Putamen (tissue), 1 donor: ENCODE measurements around the gene B9D1.

Experiments used
- DNase-seq: peaks from one replicate; pipeline ENCODE4 v3.0.0-alpha.2; 2016; ENCODE audit warnings: low spot score

Gene B9D1

GRCh38 chr17:19376811-19377210, 14.3 kb upstream of the B9D1 start:
- no peak for DNase-seq

GRCh38 chr17:19375732-19376131, 13.2 kb upstream of the B9D1 start:
- no peak for DNase-seq

- DNase-seq: peak; percentile 73
Observed at GRCh38 chr17:19374136-19374535, 11.6 kb upstream of the B9D1 start.

- no peak for DNase-seq
Observed at GRCh38 chr17:19372866-19373504, 10.5 kb upstream of the B9D1 start.

GRCh38 chr17:19372439-19372838, 9.9 kb upstream of the B9D1 start:
- DNase-seq: no peak

- DNase-seq: no peak
Observed at GRCh38 chr17:19372011-19372370, 9.5 kb upstream of the B9D1 start.

GRCh38 chr17:19371259-19372010, 8.9 kb upstream of the B9D1 start:
- DNase-seq: no peak

- DNase-seq: no peak
Observed at GRCh38 chr17:19370493-19370960, 8.0 kb upstream of the B9D1 start.

GRCh38 chr17:19369846-19370492, 7.4 kb upstream of the B9D1 start:
- no peak for DNase-seq

- DNase-seq: no peak
Observed at GRCh38 chr17:19369107-19369778, 6.7 kb upstream of the B9D1 start.

- DNase-seq: no peak
Observed at GRCh38 chr17:19368229-19368628, 5.7 kb upstream of the B9D1 start.

GRCh38 chr17:19366637-19366972, 4.1 kb upstream of the B9D1 start:
- DNase-seq: no peak

GRCh38 chr17:19365833-19366636, 3.5 kb upstream of the B9D1 start:
- no peak for DNase-seq

- DNase-seq: no peak
Observed at GRCh38 chr17:19365499-19365817, 2.9 kb upstream of the B9D1 start.

GRCh38 chr17:19364699-19365498, 2.4 kb upstream of the B9D1 start:
- no peak for DNase-seq

- no peak for DNase-seq
Observed at GRCh38 chr17:19363460-19364035, 1.0 kb upstream of the B9D1 start.

- no peak for DNase-seq
Observed at GRCh38 chr17:19363114-19363438, 553 bp upstream of the B9D1 start.

GRCh38 chr17:19361944-19362276, 613 bp downstream of the B9D1 start:
- no peak for DNase-seq

- DNase-seq: no peak
Observed at GRCh38 chr17:19361326-19361725, 1.2 kb downstream of the B9D1 start.

- DNase-seq: no peak
Observed at GRCh38 chr17:19360772-19361171, 1.8 kb downstream of the B9D1 start.

GRCh38 chr17:19359856-19360255, 2.7 kb downstream of the B9D1 start:
- DNase-seq: no peak
